OCI-LY7 (cell line): ENCODE measurements around the gene CYFIP1.

Source experiments
- EZH2phosphoT487 ChIP-seq: fragments of 200-600 bp; sonication (generic); IDR thresholded peaks from 2 replicates; pipeline ENCODE4 v1.6.1; 2018; ENCODE audit warnings: low read depth, borderline replicate concordance, mild to moderate bottlenecking, mixed run types, antibody characterized with exemption, low read length, moderate library complexity, mixed read lengths
- TF ChIP-seq, protein P1 (sequence below): fragments of 200-600 bp; sonication (generic); conservative IDR thresholded peaks from 2 replicates; pipeline ENCODE4 v1.5.1; 2014; ENCODE audit warnings: mild to moderate bottlenecking, antibody characterized with exemption, low read length, moderate library complexity, mixed read lengths

DNA sequence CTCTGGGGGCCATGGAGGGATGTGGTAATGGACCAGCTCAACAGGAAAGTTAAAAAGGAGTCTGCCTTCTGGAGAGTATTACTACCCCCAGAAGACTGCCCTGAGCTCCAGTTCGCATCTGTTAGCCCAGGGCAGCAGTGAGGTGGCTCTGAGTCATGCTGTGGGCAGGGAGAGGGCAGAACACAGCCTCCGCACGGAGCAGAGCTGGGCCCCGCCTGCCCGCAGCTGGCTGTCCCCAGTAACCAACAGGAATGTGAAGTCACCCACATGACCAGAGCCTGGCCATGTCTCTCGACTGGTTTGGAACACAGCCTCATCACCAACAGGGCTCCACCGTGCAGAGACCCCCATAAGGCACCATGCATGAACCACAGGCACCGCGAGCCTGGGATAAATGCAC is 62.1 kb downstream of the CYFIP1 start:
- TF ChIP-seq, protein P1, sequence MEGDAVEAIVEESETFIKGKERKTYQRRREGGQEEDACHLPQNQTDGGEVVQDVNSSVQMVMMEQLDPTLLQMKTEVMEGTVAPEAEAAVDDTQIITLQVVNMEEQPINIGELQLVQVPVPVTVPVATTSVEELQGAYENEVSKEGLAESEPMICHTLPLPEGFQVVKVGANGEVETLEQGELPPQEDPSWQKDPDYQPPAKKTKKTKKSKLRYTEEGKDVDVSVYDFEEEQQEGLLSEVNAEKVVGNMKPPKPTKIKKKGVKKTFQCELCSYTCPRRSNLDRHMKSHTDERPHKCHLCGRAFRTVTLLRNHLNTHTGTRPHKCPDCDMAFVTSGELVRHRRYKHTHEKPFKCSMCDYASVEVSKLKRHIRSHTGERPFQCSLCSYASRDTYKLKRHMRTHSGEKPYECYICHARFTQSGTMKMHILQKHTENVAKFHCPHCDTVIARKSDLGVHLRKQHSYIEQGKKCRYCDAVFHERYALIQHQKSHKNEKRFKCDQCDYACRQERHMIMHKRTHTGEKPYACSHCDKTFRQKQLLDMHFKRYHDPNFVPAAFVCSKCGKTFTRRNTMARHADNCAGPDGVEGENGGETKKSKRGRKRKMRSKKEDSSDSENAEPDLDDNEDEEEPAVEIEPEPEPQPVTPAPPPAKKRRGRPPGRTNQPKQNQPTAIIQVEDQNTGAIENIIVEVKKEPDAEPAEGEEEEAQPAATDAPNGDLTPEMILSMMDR, result no peak
- no peak for TF ChIP-seq EZH2phosphoT487
